ENCODE measurements around the gene CCDC154. TPM values are rescaled to one million over a fixed set of nuclear protein-coding genes. Genes with fewer than 3 reads are reported as not detected.

CCDC154 gene
- total and polyA plus RNA-seq, 10 of the 15 experiments (the other 5 are each of a cell fraction or from before 2014, with no cell fraction given) = 0.06 to 0.26 (median 0.25) TPM; not detected in 7

DNA sequence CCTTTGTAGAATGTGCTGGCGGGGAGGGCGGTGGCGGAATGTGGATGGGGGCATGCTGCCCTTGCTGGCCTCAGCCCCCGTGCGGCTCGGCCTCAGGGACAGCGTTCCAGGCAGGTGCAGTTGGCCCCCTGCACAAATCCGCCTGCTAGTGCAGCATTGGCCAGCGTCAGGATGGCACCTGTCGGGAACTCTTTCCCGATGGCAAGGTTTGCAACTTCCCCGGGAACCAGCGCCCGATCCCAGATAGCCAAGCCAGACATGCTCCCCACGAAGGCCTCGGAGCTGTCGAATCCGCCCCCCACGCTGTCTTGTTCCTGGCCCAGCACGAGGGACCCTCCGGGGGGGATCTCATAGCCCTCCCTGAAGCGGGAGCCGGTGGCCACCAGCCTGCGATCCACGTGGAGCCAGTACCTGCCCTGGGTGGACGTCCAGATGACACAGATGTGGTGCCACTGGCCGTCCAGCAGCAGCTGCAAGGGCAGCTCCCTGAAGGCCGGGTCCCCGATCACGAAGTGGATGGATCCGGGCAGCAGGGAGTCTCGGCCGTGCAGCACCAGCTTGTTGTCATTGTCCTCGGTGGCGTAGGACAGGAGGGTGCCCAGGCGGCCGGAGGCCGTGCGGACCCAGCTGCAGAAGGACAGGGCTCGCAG lies 41.6 kb upstream of the CCDC154 start:
- no peaks in the 10 kb centered on the region for H3K9me3 ChIP-seq (replicated peaks; ENCODE audit: control insufficient read depth, insufficient read depth, low read length)
- ATAC-seq (no peak), FAIRE-seq (no peak), DNase-seq (ENCODE audit: low read depth, low spot score) (no peak)
- H3K4me2 ChIP-seq (ENCODE audit: control insufficient read depth, insufficient read depth) = no peak overlapping the region
- no peak overlapping the region for H2AFZ ChIP-seq (ENCODE audit: control insufficient read depth, low read depth, low read length)
- WGBS (ENCODE audit: insufficient coverage, insufficient replicate concordance, low lambda C conversion rate, missing lambda C conversion rate) = 73% methylated on average over 40 of the region's 40 CpGs
- H3K9ac ChIP-seq (ENCODE audit: control insufficient read depth, insufficient read depth, low read length) = no peak overlapping the region
- no peak overlapping the region for H3K27ac ChIP-seq (ENCODE audit: control insufficient read depth, insufficient read depth)
- no peaks in the 10 kb centered on the region for H3K36me3 ChIP-seq (ENCODE audit: control insufficient read depth in 2 of 2, insufficient read depth in 2 of 2, low read length in 1 of 2)
- CTCF ChIA-PET = no interaction called here
- intact Hi-C loops (cut with micrococcal nuclease; ENCODE audit: unreplicated experiment) (no loop called here), in situ Hi-C loops (cut with MboI) (no loop called here)
- RAD21 ChIA-PET (ENCODE audit: unreplicated experiment) = no interaction called here
- TF ChIP-seq SMAD1 (IDR thresholded peaks at IDR 0.05; ENCODE audit: low read depth, partially characterized antibody) = no peak
- TF ChIP-seq IKZF2 (IDR thresholded peaks at IDR 0.05) = no peak
- no peak for TF ChIP-seq CBX5 (IDR thresholded peaks at IDR 0.05; ENCODE audit: low read depth)
- TF ChIP-seq SIN3A (IDR thresholded peaks at IDR 0.05; ENCODE audit: low read depth, low read length) = no peak
- TF ChIP-seq SUPT20H (IDR thresholded peaks at IDR 0.05; ENCODE audit: borderline replicate concordance, control insufficient read depth, low read depth, low read length) = no peak
- TF ChIP-seq MEF2B (IDR thresholded peaks at IDR 0.05; ENCODE audit: partially characterized antibody, poor library complexity, severe bottlenecking) = no peak
- H4K20me1 ChIP-seq (ENCODE audit: control insufficient read depth, insufficient read depth) = no peaks in the 10 kb centered on the region
- no TSS peak for BruUV-seq (replicated peaks)
- H3K4me1 ChIP-seq (ENCODE audit: control insufficient read depth, insufficient read depth, low read length) = peaks cover 5% of the 10 kb centered on the region
- no peaks in the 10 kb centered on the region; a peak in 1 of 4 replicates for H3K27me3 ChIP-seq (replicated peaks in 1 of 2; ENCODE audit: control insufficient read depth in 2 of 2, insufficient read depth in 2 of 2, low read length in 1 of 2)
- no peak overlapping the region for H3K4me3 ChIP-seq
- SMC1A ChIA-PET (ENCODE audit: uncharacterized antibody, unreplicated experiment) = no interaction called here
- no peaks in the 10 kb centered on the region for H3K79me2 ChIP-seq (ENCODE audit: control insufficient read depth, insufficient read depth, low read length)
- POLR2A ChIA-PET = no interaction called here

Measured in GM12878 (cell line).